DMS53 treated with DMSO at 0.1 percent for 48 hours (cell line): ENCODE results near the gene RXFP2.

Experiments used
- DNase-seq: peaks from one replicate; lab custom pipeline; 2025; ENCODE audit not compliant: unreplicated experiment; lab: John Stamatoyannopoulos, UW

Gene RXFP2, protein sequence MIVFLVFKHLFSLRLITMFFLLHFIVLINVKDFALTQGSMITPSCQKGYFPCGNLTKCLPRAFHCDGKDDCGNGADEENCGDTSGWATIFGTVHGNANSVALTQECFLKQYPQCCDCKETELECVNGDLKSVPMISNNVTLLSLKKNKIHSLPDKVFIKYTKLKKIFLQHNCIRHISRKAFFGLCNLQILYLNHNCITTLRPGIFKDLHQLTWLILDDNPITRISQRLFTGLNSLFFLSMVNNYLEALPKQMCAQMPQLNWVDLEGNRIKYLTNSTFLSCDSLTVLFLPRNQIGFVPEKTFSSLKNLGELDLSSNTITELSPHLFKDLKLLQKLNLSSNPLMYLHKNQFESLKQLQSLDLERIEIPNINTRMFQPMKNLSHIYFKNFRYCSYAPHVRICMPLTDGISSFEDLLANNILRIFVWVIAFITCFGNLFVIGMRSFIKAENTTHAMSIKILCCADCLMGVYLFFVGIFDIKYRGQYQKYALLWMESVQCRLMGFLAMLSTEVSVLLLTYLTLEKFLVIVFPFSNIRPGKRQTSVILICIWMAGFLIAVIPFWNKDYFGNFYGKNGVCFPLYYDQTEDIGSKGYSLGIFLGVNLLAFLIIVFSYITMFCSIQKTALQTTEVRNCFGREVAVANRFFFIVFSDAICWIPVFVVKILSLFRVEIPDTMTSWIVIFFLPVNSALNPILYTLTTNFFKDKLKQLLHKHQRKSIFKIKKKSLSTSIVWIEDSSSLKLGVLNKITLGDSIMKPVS

GRCh38 chr13:31739226-31739625 lies at the start of gene RXFP2:
TSS of gene RXFP2 (plus strand) at chr13:31739526. CDS start at chr13:31739613, 87 bp downstream.
- no peak for DNase-seq

- no peak for DNase-seq
These were observed 42.0 kb upstream of the RXFP2 start for GRCh38 chr13:31697290-31697689.

DNA sequence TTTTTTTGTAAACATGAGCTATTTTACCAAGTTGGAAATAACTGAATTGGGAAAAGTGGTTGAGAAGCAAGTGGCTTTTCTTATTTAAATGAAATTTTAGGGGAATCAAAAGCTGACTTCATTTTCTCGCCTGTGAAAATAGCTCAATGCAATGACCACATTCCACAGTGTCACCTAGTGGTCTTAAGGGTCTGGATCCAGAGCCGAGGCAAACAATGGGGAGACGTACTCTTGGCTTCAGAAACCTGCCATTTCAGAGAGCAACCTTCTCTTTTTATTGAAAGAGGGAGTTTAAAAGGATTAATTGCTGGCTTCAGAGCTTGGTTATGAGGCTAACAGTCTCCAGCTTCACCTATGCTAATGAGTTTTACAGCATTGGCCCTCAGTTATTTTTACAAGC lies 39.7 kb upstream of the RXFP2 start:
- DNase-seq: no peak

- no peak for DNase-seq
These were observed 35.5 kb upstream of the RXFP2 start for GRCh38 chr13:31703780-31704179.

GRCh38 chr13:31706105-31706504 lies 33.2 kb upstream of the RXFP2 start:
- no peak for DNase-seq

GRCh38 chr13:31717583-31717982 lies 21.7 kb upstream of the RXFP2 start:
- no peak for DNase-seq

DNA sequence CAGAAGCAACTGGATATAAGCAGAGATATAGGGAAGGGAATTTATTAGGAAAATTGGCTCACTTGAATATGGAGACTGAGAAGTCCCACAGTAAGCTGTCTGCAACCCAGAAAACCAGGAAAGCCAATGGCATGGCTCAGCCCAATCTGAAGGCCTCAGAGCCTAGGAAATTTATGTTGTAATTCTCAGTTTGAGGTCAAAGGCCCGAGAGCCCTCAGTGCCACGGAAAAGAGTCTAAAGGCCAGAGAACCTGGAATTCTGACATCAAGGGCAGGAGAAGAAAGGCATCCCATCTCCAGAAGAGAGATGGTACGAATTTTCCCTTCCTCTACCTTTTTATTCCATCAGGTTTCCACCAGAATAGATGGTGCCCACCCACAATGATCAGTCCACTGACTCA lies 20.1 kb upstream of the RXFP2 start:
- no peak for DNase-seq

- no peak for DNase-seq
These were observed 16.7 kb upstream of the RXFP2 start for GRCh38 chr13:31722673-31723072.

- no peak for DNase-seq
These were observed 13.5 kb upstream of the RXFP2 start for GRCh38 chr13:31725841-31726240.

GRCh38 chr13:31731921-31732320 lies 7.4 kb upstream of the RXFP2 start:
- no peak for DNase-seq

DNA sequence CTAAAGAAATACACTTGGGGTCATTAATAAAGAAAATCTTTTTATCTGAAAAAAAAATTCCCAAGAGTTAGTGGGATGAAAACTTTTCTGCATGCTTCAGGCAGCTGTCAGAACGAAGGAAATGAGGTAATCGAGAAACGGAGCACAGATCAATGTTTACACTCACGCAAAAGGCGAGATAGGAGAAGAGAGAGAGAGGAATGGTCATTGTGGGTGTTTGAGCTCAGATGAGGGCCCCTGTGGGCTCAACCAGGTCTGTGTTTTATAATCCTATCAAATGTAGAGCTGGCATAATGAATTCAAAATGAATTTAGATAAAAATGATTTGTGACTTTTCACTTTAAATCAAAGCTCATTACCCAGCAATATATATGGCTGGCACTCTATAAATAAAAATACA lies 6.3 kb upstream of the RXFP2 start:
- no peak for DNase-seq

- no peak for DNase-seq
These were observed 5.7 kb upstream of the RXFP2 start for GRCh38 chr13:31733647-31734046.

- peak; percentile 51 for DNase-seq
These were observed 2.9 kb downstream of the RXFP2 start for GRCh38 chr13:31742097-31742734.

GRCh38 chr13:31747291-31747690 lies 8.0 kb downstream of the RXFP2 start:
- no peak for DNase-seq

DNA sequence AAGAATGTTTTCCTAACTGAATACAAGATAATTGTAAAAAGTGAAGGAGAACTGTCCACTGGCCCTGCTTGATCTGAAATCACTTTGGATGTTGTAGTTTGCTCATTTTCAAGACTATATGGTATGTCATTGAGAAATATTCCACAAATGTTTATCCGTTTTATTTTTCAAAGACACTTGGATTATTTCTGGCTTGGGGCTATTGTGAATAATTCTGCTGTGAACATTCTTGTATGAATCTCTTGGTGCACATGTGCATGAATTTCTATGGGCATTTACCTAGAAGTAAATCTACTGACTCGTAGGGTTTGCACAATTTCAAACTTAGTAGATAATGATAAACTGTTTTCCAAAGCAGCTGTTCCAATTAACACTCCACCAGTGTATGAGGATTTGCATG lies 8.6 kb downstream of the RXFP2 start:
- DNase-seq: no peak

DNA sequence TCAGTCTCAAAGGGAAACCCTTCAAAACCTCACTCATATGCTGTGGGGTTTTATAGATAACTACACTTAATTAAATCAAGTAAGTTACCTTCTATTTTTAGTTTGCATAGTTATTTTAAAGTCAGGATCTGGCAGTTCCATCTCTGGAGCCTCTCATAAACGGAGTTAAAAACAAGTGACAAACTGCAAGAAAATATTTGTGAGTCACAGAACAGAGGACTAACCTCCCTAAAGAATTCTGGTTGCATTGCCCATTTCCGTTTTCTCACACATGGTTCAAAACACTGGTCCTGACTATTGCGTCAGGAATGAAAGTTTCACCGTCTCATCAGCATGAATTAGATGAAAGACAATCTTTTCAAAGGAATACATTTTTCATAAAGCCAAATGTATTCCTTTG lies 10.6 kb downstream of the RXFP2 start:
- no peak for DNase-seq

GRCh38 chr13:31755211-31755610 lies 15.9 kb downstream of the RXFP2 start:
- DNase-seq: no peak

DNA sequence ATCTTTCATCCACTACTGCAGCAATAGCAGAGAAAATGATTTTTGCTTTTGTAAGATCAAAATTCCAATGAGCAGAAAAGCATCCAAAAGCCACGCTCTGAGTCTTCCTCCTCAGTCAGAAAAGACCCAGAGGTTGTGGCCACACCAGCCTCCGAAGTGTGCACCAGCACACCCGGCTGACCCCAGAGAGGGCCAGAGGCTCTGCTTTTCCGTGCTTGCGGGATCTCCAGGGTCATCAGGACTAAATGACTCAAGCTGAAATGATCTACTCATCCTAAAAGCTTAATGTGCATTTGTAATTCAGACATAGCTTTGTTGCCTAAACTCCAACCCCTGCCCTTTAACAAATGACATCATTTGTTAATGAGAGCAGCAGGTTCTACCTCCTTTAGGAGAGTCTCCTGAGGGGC lies 16.5 kb downstream of the RXFP2 start:
- no peak for DNase-seq

GRCh38 chr13:31756346-31756745 lies 17.0 kb downstream of the RXFP2 start:
- DNase-seq: no peak

DNA sequence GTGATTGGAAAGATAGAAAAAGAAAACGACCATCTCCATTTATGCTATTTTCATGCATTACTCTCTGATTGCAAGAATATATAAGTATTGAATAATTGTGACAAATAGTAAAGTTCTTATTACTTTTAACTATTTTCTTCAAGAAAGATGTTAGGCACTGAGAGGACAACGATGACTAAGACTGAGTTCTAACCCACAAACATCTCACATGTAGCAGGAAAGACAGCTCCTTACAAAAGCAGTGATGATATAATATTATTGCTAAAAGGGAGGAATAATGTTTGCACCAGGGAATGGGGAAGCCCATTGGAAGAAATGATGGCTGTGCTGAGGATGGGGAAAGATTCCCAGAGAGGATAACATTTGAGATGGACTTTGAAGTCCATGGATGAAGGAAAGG lies 22.6 kb downstream of the RXFP2 start:
- no peak for DNase-seq

GRCh38 chr13:31764556-31764955 lies 25.2 kb downstream of the RXFP2 start:
- DNase-seq: no peak
